OCI-LY3 (cell line): ENCODE data around the gene DNHD1.

Source experiments
- EZH2phosphoT487 ChIP-seq: fragments of 200-600 bp; shearing (Covaris generic); IDR thresholded peaks from 2 replicates; pipeline ENCODE4 v1.6.1; 2018; ENCODE audit warnings: antibody characterized with exemption, mixed run types, low read depth
- TF ChIP-seq, protein P1 (sequence below): fragments of 200-600, 300-600 bp; sonication (generic); IDR thresholded peaks from 2 replicates; pipeline ENCODE4 v1.5.1; 2014; ENCODE audit warnings: antibody characterized with exemption, low read length, low read depth

DNA sequence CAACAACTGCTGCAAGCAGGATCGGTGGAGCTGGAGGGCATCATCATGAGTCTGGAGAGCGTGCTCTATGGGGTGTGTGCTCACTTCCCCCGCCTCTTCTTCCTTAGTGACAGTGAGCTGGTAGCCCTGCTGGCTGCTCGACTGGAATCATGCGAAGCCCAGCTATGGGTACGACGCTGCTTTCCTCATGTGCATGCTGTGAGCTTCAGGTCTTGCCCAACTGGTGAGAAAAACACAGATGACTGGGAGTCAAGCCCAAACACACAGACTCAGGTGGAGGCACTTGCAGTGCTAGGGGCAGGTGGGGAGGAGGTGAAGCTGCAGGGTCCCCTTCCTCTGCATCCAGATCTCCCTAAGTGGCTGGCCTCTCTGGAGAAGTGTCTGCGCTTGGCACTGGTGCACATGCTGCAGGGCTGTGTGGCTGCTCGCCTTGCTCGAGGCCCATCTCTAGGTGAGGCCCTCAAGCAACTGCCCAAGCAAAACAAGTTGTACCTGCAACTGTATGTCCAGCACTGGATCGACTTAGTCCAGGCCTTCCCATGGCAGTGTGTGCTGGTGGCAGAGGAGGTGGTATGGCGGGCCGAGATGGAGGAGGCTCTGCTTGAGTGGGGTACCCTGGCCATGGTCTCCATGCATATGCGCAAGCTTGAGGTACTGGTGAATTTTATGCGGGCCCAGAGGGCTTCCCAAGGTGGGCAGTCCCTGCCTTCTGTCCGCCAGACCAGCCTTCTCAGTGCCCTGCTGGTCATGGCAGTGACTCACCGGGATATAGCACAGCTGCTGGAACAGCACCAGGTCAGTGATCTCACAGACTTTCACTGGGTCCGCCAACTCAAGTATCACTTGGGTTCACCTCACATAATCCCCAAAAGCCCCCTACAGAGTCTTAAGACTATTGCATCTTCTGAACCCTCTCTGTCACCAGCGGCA lies 48.1 kb downstream of the DNHD1 start:
- TF ChIP-seq, protein P1, sequence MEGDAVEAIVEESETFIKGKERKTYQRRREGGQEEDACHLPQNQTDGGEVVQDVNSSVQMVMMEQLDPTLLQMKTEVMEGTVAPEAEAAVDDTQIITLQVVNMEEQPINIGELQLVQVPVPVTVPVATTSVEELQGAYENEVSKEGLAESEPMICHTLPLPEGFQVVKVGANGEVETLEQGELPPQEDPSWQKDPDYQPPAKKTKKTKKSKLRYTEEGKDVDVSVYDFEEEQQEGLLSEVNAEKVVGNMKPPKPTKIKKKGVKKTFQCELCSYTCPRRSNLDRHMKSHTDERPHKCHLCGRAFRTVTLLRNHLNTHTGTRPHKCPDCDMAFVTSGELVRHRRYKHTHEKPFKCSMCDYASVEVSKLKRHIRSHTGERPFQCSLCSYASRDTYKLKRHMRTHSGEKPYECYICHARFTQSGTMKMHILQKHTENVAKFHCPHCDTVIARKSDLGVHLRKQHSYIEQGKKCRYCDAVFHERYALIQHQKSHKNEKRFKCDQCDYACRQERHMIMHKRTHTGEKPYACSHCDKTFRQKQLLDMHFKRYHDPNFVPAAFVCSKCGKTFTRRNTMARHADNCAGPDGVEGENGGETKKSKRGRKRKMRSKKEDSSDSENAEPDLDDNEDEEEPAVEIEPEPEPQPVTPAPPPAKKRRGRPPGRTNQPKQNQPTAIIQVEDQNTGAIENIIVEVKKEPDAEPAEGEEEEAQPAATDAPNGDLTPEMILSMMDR, result no peak
- no peak for TF ChIP-seq EZH2phosphoT487
